ENCODE results near the gene DDX17.

Gene DDX17

DNA sequence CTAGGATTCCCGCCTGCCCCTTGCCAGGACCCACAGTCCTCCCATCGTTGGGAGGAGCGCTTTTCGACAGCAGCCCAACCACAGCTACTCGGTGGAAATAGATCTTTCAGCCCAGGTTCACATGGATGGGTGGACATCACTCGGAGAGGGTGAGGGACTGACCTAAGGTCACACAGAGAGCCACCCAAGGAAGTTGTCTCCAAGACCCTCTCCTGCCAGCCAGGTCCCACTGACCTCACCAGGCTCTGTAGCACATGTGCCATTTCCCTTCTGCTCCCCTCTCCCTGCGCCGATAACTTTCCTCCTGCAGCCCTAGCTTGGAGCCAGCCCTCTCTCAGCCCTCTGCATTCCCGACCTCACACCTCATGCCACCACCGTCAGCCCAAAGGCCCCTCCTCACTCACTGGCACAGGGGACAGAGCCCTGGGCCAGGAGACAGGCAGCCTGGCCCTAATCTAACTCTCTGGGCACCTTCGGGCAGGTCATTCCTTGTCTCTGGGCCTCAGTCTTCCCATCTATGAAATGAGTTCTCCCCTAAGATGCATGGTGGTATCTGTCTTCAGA lies 55.8 kb downstream of the DDX17 start:
- H3K4me3 ChIP-seq (ENCODE audit: low read depth, low read length), result no peak overlapping the region
- TF ChIP-seq CTCF (IDR thresholded peaks at IDR 0.05; ENCODE audit: insufficient read depth, low read length, missing control alignments), result no peak
- ChIA-PET POLR2A (no interaction called here), CTCF (no interaction called here)
- DNase-seq (ENCODE audit: low read depth, low spot score), result no peak

DNA sequence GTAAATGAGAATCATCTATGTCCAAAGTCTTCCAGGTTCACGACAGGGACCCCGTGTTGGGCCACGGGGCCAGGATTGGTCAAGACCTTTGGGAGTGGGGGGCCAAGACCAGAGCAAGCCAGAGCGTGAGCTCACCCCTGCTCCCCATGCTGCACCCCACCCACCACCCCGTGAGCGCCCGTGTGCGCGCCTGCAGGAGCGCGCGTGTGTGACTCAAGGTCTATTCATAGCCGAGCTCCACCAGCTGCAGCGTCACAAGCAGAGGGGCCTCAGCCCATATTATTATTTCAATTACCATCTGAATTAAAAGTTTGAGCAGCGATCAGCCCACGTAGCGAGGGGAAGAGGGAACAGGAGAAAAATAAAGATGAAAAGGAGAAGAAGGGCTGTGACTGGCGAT lies 56.3 kb downstream of the DDX17 start:
- CTCF ChIA-PET, result no interaction called here
- H3K4me3 ChIP-seq (ENCODE audit: low read depth, low read length), result no peak overlapping the region
- DNase-seq (ENCODE audit: low read depth, low spot score), result no peak
- no peak for TF ChIP-seq CTCF (IDR thresholded peaks at IDR 0.05; ENCODE audit: insufficient read depth, low read length, missing control alignments)
- POLR2A ChIA-PET, result no interaction called here

DNA sequence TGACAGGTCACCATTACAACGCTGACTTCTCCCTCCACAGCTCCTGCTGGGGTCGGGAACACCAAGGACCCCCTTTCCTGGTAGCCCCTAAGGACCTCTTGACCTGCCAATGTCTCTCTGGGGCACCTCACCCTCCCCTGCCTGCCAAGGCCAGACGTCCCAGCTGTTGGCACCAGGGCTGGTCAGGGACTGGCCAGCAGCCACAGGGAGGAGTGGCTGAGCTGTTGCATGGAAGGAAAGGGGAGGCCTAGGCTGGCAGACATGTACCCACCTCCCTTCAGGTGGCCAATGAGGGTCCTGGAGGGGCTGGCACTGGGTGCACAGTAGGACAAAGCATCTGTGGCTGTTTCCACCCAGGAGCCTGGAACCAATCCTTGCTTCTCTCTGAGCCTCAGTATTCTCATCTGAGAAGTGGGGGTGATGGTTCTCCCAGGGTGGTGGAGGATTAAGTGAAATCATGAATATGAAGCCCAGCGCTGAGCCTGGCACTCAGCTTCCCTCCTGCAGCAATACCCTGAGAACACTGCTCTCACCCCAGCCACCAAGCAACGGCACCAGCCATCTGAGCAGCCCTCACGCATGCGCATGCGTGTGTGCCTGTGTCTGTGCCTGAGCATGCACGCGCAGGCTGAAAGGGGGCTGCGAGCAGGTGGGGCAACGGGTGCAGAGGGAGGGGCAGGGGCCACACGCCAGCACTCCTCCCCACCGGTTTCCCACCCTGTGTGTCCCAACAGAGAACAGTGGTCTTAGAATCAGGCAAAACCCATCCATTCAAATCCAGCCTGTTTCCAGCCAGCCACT lies 57.0 kb downstream of the DDX17 start:
- POLR2A ChIA-PET, result no interaction called here
- no peak for DNase-seq (ENCODE audit: low read depth, low spot score)
- CTCF ChIA-PET, result no interaction called here
- TF ChIP-seq CTCF (IDR thresholded peaks at IDR 0.05; ENCODE audit: insufficient read depth, low read length, missing control alignments), result no peak
- no peak overlapping the region for H3K4me3 ChIP-seq (ENCODE audit: low read depth, low read length)

GRCh38 chr22:38446018-38446601 lies 60.0 kb downstream of the DDX17 start:
- no peak overlapping the region for H3K4me3 ChIP-seq (ENCODE audit: low read depth, low read length)
- CTCF ChIA-PET, result interaction anchor here (1.0 kb wide), 1 partner anchor 8 kb away, joined by 3 read pairs; no protein-coding TSS in a partner anchor
- POLR2A ChIA-PET, result no interaction called here
- TF ChIP-seq CTCF (IDR thresholded peaks at IDR 0.05; ENCODE audit: insufficient read depth, low read length, missing control alignments), result no peak
- no peak for DNase-seq (ENCODE audit: low read depth, low spot score)

- no peak for DNase-seq (ENCODE audit: low read depth, low spot score)
- no peak overlapping the region for H3K4me3 ChIP-seq (ENCODE audit: low read depth, low read length)
- POLR2A ChIA-PET, result interaction anchor here (0.8 kb wide), 1 partner anchor 46 kb away, joined by 3 read pairs; no protein-coding TSS in a partner anchor
- no peak for TF ChIP-seq CTCF (IDR thresholded peaks at IDR 0.05; ENCODE audit: insufficient read depth, low read length, missing control alignments)
- CTCF ChIA-PET, result no interaction called here
Measured at GRCh38 chr22:38444783-38445182, 61.3 kb downstream of the DDX17 start.
